ENCODE results near the gene OR4K13. TPM values are rescaled to one million over a fixed set of nuclear protein-coding genes. Genes with fewer than 3 reads are reported as not detected.

OR4K13 gene, protein sequence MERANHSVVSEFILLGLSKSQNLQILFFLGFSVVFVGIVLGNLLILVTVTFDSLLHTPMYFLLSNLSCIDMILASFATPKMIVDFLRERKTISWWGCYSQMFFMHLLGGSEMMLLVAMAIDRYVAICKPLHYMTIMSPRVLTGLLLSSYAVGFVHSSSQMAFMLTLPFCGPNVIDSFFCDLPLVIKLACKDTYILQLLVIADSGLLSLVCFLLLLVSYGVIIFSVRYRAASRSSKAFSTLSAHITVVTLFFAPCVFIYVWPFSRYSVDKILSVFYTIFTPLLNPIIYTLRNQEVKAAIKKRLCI
- not detected for total RNA-seq

- Mint-ChIP-seq H3K9me3 (no peaks in the 10 kb centered on the region), H3K4me3 (no peak within 1 kb of the TSS), H3K27me3 (no peaks in the 10 kb centered on the region), H3K4me1 (no peaks in the 10 kb centered on the region), H3K36me3 (no peaks in the 10 kb centered on the region), H3K27ac (no peak within 1 kb of the TSS)
- POLR2A ChIA-PET: no interaction called here
- ATAC-seq (ENCODE audit: low read depth) (no peak), DNase-seq (no peak)
Measured at GRCh38 chr14:20035938-20036337, at the start of gene OR4K13. Gene OR4K13 (minus strand): TSS chr14:20036038. CDS start chr14:20034758, 1,280 bp downstream.

GRCh38 chr14:20059745-20060144 is 23.9 kb upstream of the OR4K13 start, which contains the start of gene OR4L1:
Gene OR4L1 (plus strand): TSS chr14:20060045. CDS start chr14:20060045, 0 bp downstream.
- Mint-ChIP-seq H3K4me1 (no peaks in the 10 kb centered on the region), H3K36me3 (no peaks in the 10 kb centered on the region), H3K27me3 (no peaks in the 10 kb centered on the region), H3K9me3 (no peaks in the 10 kb centered on the region), H3K4me3 (no peak within 1 kb of the TSS), H3K27ac (no peak within 1 kb of the TSS)
- DNase-seq (no peak), ATAC-seq (ENCODE audit: low read depth) (no peak)
- POLR2A ChIA-PET: no interaction called here

DNA sequence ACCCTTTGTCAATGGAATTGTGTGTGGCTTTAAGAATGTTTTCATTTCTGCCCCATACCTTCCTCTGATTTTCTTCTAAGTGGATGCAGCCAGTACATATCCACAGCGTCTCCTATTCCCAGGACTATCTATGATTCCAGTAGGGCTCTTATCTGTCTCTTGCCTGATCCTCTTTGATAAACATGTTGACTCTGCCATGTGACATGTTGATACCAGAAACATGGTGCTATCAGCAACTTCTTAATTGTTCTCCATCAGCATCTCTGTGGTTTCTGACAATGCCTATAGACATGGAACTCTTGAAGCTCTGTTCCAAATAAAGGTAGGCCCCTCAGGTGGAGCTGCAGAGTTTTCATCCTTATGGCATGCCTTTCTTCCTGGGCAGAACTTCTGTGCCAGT is 12.4 kb upstream of the OR4K13 start:
- DNase-seq (no peak), ATAC-seq (ENCODE audit: low read depth) (no peak)
- Mint-ChIP-seq H3K36me3 (no peaks in the 10 kb centered on the region), H3K27me3 (peaks cover 2% of the 10 kb centered on the region), H3K4me3 (no peak overlapping the region), H3K4me1 (no peaks in the 10 kb centered on the region), H3K9me3 (peaks cover 4% of the 10 kb centered on the region), H3K27ac (no peak overlapping the region)
- POLR2A ChIA-PET: no interaction called here

- no peaks in the 10 kb centered on the region for H3K4me1 Mint-ChIP-seq
- H3K36me3 Mint-ChIP-seq: no peaks in the 10 kb centered on the region
- H3K27ac Mint-ChIP-seq: no peak overlapping the region
- no peaks in the 10 kb centered on the region for H3K27me3 Mint-ChIP-seq
- DNase-seq: no peak
- POLR2A ChIA-PET: no interaction called here
- ATAC-seq (ENCODE audit: low read depth): no peak
- peaks cover 4% of the 10 kb centered on the region for H3K9me3 Mint-ChIP-seq
- H3K4me3 Mint-ChIP-seq: no peak overlapping the region
Measured at GRCh38 chr14:20044243-20044642, 8.4 kb upstream of the OR4K13 start.

GRCh38 chr14:20035449-20035848 is 389 bp downstream of the OR4K13 start:
- no peak for DNase-seq
- no peaks in the 10 kb centered on the region for H3K9me3 Mint-ChIP-seq
- no peak for ATAC-seq (ENCODE audit: low read depth)
- POLR2A ChIA-PET: no interaction called here
- no peak overlapping the region for H3K27ac Mint-ChIP-seq
- H3K36me3 Mint-ChIP-seq: no peaks in the 10 kb centered on the region
- H3K27me3 Mint-ChIP-seq: no peaks in the 10 kb centered on the region
- H3K4me3 Mint-ChIP-seq: no peak overlapping the region
- H3K4me1 Mint-ChIP-seq: no peaks in the 10 kb centered on the region

- ATAC-seq (ENCODE audit: low read depth): no peak
- DNase-seq: no peak
- H3K4me3 Mint-ChIP-seq: no peak overlapping the region
- H3K4me1 Mint-ChIP-seq: no peaks in the 10 kb centered on the region
- no peaks in the 10 kb centered on the region for H3K36me3 Mint-ChIP-seq
- no peaks in the 10 kb centered on the region for H3K27me3 Mint-ChIP-seq
- H3K9me3 Mint-ChIP-seq: no peaks in the 10 kb centered on the region
- POLR2A ChIA-PET: no interaction called here
- no peak overlapping the region for H3K27ac Mint-ChIP-seq
Measured at GRCh38 chr14:20031058-20031457, 4.8 kb downstream of the OR4K13 start.

- POLR2A ChIA-PET: no interaction called here
- peaks cover under 1% of the 10 kb centered on the region for H3K9me3 Mint-ChIP-seq
- no peaks in the 10 kb centered on the region for H3K36me3 Mint-ChIP-seq
- no peak within 1 kb of the TSS for H3K27ac Mint-ChIP-seq
- no peaks in the 10 kb centered on the region for H3K27me3 Mint-ChIP-seq
- DNase-seq (no peak), ATAC-seq (ENCODE audit: low read depth) (no peak)
- H3K4me1 Mint-ChIP-seq: no peaks in the 10 kb centered on the region
- no peak within 1 kb of the TSS for H3K4me3 Mint-ChIP-seq
Measured at GRCh38 chr14:20019257-20019865, 16.5 kb downstream of the OR4K13 start, which contains the start of gene OR4K14. Gene OR4K14 (minus strand): TSS chr14:20019307. CDS start chr14:20015193, 4,114 bp downstream.

GRCh38 chr14:20008156-20008555 is 27.7 kb downstream of the OR4K13 start:
- H3K9me3 Mint-ChIP-seq: peaks cover 6% of the 10 kb centered on the region

DNA sequence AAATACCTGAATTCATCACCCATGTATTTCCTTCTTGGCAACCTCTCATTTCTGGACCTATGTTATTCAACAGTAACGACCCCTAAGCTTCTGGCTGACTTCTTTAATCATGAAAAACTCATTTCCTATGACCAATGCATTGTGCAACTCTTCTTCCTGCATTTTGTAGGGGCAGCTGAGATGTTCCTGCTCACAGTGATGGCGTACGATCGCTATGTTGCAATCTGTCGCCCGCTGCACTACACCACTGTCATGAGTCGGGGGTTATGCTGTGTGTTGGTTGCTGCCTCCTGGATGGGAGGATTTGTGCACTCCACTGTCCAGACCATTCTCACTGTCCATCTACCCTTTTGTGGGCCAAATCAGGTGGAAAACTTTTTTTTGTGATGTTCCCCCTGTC is 33.5 kb downstream of the OR4K13 start:
- no peaks in the 10 kb centered on the region for H3K36me3 Mint-ChIP-seq
- no peak overlapping the region for H3K4me3 Mint-ChIP-seq
- no peaks in the 10 kb centered on the region for H3K4me1 Mint-ChIP-seq
- ATAC-seq (ENCODE audit: low read depth) (no peak), DNase-seq (no peak)
- peaks cover 3% of the 10 kb centered on the region for H3K9me3 Mint-ChIP-seq
- no peaks in the 10 kb centered on the region for H3K27me3 Mint-ChIP-seq
- POLR2A ChIA-PET: no interaction called here
- H3K27ac Mint-ChIP-seq: no peak overlapping the region

More at GRCh38 chr14:20008156-20008555, 27.7 kb downstream of the OR4K13 start:
- no peaks in the 10 kb centered on the region for H3K36me3 Mint-ChIP-seq
- ATAC-seq (ENCODE audit: low read depth): no peak
- no peak overlapping the region for H3K27ac Mint-ChIP-seq
- DNase-seq: no peak
- H3K4me3 Mint-ChIP-seq: no peak overlapping the region
- POLR2A ChIA-PET: no interaction called here
- no peaks in the 10 kb centered on the region for H3K27me3 Mint-ChIP-seq
- H3K4me1 Mint-ChIP-seq: no peaks in the 10 kb centered on the region

DNA sequence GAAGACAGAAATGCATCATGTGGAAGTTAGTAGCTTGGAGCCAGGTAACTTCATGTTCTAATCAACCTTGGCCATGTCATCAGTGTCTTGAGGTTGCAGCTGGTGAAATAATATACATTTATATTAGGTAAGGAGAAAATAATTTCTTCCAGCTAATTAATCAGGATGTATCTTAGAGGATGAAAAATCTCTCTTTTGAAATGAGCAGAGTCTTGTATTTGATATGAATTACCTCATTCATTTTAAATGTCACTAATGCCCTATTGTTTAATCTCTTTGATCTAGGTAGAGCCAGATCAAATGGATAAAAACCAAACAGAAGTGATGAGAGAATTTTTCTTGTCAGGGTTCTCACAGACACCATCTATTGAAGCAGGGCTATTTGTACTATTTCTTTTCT is 34.0 kb downstream of the OR4K13 start, which contains the start of gene OR4Q2:
TSS of gene OR4Q2 (plus strand) at position 301 of the 400 bp plus-strand sequence.
- no peak for DNase-seq
- Mint-ChIP-seq H3K27ac (no peak within 1 kb of the TSS), H3K36me3 (no peaks in the 10 kb centered on the region), H3K4me1 (no peaks in the 10 kb centered on the region), H3K9me3 (peaks cover 3% of the 10 kb centered on the region), H3K4me3 (no peak within 1 kb of the TSS), H3K27me3 (no peaks in the 10 kb centered on the region)
- ATAC-seq (ENCODE audit: low read depth): no peak
- POLR2A ChIA-PET: no interaction called here

GRCh38 chr14:19993438-19993837 is 42.4 kb downstream of the OR4K13 start:
- Mint-ChIP-seq H3K27me3 (peaks cover 3% of the 10 kb centered on the region), H3K4me3 (no peak overlapping the region), H3K4me1 (no peaks in the 10 kb centered on the region), H3K36me3 (peaks cover 2% of the 10 kb centered on the region), H3K27ac (no peak overlapping the region), H3K9me3 (peaks cover 6% of the 10 kb centered on the region)
- ATAC-seq (ENCODE audit: low read depth) (no peak), DNase-seq (no peak)
- POLR2A ChIA-PET: no interaction called here

Other genes starting within 250 kb of the OR4K13 start
- gene OR4N2, start 232.3 kb downstream of the OR4K13 start, total RNA-seq: not detected
- not detected for gene OR4K2, start 160.9 kb downstream of the OR4K13 start, total RNA-seq
- gene OR4K5, start 115.4 kb downstream of the OR4K13 start, total RNA-seq: not detected
- gene OR4K1, start 105.1 kb downstream of the OR4K13 start, total RNA-seq: not detected
- gene OR4K15, start 60.4 kb downstream of the OR4K13 start, total RNA-seq: not detected
- not detected for gene OR4Q2, start 33.9 kb downstream of the OR4K13 start, total RNA-seq
- gene OR4K14, start 16.7 kb downstream of the OR4K13 start, total RNA-seq: not detected
- gene OR4L1, start 24.0 kb upstream of the OR4K13 start, total RNA-seq: not detected
- not detected for gene OR4K17, start 74.7 kb upstream of the OR4K13 start, total RNA-seq
- not detected for gene OR4N5, start 102.8 kb upstream of the OR4K13 start, total RNA-seq
- gene OR11G2, start 154.9 kb upstream of the OR4K13 start, total RNA-seq: not detected
- not detected for gene OR11H6, start 187.7 kb upstream of the OR4K13 start, total RNA-seq
- not detected for gene OR11H7, start 192.9 kb upstream of the OR4K13 start, total RNA-seq
- gene OR11H4, start 203.2 kb upstream of the OR4K13 start, total RNA-seq: not detected

Data from activated naive CD8-positive, alpha-beta T cell treated with anti-CD3 and anti-CD28 coated beads, Interleukin-2, amount 10 ng/mL, durations not matched to agents 7 days and 5 days (primary cell).